IMR-90 (cell line): Measurements from ENCODE around the gene HMGB3. TPM values are rescaled to one million over a fixed set of nuclear protein-coding genes. Genes with fewer than 3 reads are reported as not detected.

Source experiments
- ATAC-seq: fragments of 200-7000 bp; cut with Tn5 transposase; 2 replicates; pipeline ENCODE4 v1.9.1; 2020; ENCODE audit warnings: low read depth, mild to moderate bottlenecking, moderate library complexity
- BruUV-seq: library from RNA; stranded (reverse); fragments of 400-500 nt; replicated peaks from 2 replicates; lab custom pipeline; 2021; lab: Mats Ljungman, UMichigan
- CTCF ChIA-PET: fragments of 300-600 bp; formaldehyde crosslinking; extraction: SDS; loops from one replicate; lab custom pipeline; 2021; ENCODE audit warnings: antibody characterized with exemption; lab: Yijun Ruan, JAX
- POLR2A ChIA-PET: fragments of 300-600 bp; sonication (Branson Sonifier 250); formaldehyde crosslinking; loops from one replicate; lab custom pipeline; 2022; ENCODE audit warnings: antibody characterized with exemption; ENCODE audit not compliant: unreplicated experiment; lab: Charles Lee
- DNase-seq: peaks from one replicate; pipeline ENCODE4 v3.0.0; 2013
- H2AFZ ChIP-seq: replicated peaks from 2 replicates; pipeline ENCODE3; 2013; ENCODE audit warnings: low read length, mild to moderate bottlenecking; ENCODE audit not compliant: poor library complexity
- H2AK5ac ChIP-seq: 2 replicates; pipeline ENCODE4 v1.6.1; 2013; ENCODE audit warnings: low read depth, low read length, inconsistent platforms
- H2AK9ac ChIP-seq: replicated peaks from 2 replicates; pipeline ENCODE3; 2013; ENCODE audit warnings: mild to moderate bottlenecking, low read depth, low read length, moderate library complexity; ENCODE audit not compliant: poor library complexity
- H2BK120ac ChIP-seq: 2 replicates; pipeline ENCODE4 v1.6.1; 2013; ENCODE audit warnings: low read depth, low read length, inconsistent platforms
- H2BK15ac ChIP-seq: 3 replicates; pipeline ENCODE4 v1.6.1; 2013; ENCODE audit warnings: low read depth, low read length, inconsistent platforms
- H2BK20ac ChIP-seq: 2 replicates; pipeline ENCODE4 v1.6.1; 2013; ENCODE audit warnings: low read depth, mild to moderate bottlenecking, inconsistent platforms, low read length, moderate library complexity
- H2BK5ac ChIP-seq: 2 replicates; pipeline ENCODE4 v1.6.1; 2013; ENCODE audit warnings: mild to moderate bottlenecking, low read depth, low read length, inconsistent platforms; ENCODE audit not compliant: poor library complexity, severe bottlenecking
- H3K14ac ChIP-seq: replicated peaks from 2 replicates; pipeline ENCODE4 v1.6.1; 2013; ENCODE audit warnings: low read depth, low read length, inconsistent platforms
- H3K18ac ChIP-seq: 2 replicates; pipeline ENCODE4 v1.6.1; 2013; ENCODE audit warnings: low read depth, low read length, control low read depth
- H3K23ac ChIP-seq: 2 replicates; pipeline ENCODE4 v1.6.1; 2013; ENCODE audit warnings: low read depth, low read length, inconsistent platforms
- H3K27ac ChIP-seq: 2 replicates; pipeline ENCODE4 v1.5.1; 2013; ENCODE audit warnings: mild to moderate bottlenecking, control low read depth, low read length; ENCODE audit not compliant: insufficient read depth
- H3K27me3 ChIP-seq: 2 replicates; pipeline ENCODE4 v1.6.1; 2013; ENCODE audit warnings: low read length; ENCODE audit not compliant: control insufficient read depth, insufficient read depth
- H3K36me3 ChIP-seq: 2 replicates; pipeline ENCODE4 v1.6.1; 2013; ENCODE audit warnings: low read length, mixed read lengths; ENCODE audit not compliant: control insufficient read depth, insufficient read depth
- H3K4ac ChIP-seq: 2 replicates; pipeline ENCODE4 v1.6.1; 2013; ENCODE audit warnings: low read depth, low read length, inconsistent platforms
- H3K4me1 ChIP-seq: 2 replicates; pipeline ENCODE4 v1.6.1; 2013; ENCODE audit warnings: low read length, mixed read lengths; ENCODE audit not compliant: control insufficient read depth, insufficient read depth
- H3K4me2 ChIP-seq: 2 replicates; pipeline ENCODE4 v1.6.1; 2013; ENCODE audit warnings: low read depth, mild to moderate bottlenecking, control low read depth, low read length, moderate library complexity
- H3K4me3 ChIP-seq: 2 replicates; pipeline ENCODE4 v1.5.1; 2013; ENCODE audit warnings: low read depth, mild to moderate bottlenecking, control low read depth, low read length, moderate library complexity; ENCODE audit not compliant: insufficient read depth
- H3K56ac ChIP-seq: 2 replicates; pipeline ENCODE4 v1.6.1; 2013; ENCODE audit warnings: low read length, inconsistent platforms; ENCODE audit not compliant: insufficient read depth; ENCODE audit errors: extremely low read depth
- H3K79me1 ChIP-seq, 2 experiments: 2 replicates each; pipeline ENCODE4 v1.6.1; 2013; ENCODE audit warnings: low read length in 2 of 2, inconsistent platforms in 1 of 2, low read depth in 1 of 2
- H3K9ac ChIP-seq: 2 replicates; pipeline ENCODE4 v1.6.1; 2013; ENCODE audit warnings: low read depth, low read length, control low read depth
- H3K9me1 ChIP-seq: 2 replicates; pipeline ENCODE4 v1.6.1; 2013; ENCODE audit warnings: low read length, inconsistent platforms; ENCODE audit not compliant: insufficient read depth
- H3K9me3 ChIP-seq: 2 replicates; pipeline ENCODE4 v1.6.1; 2013; ENCODE audit warnings: low read length; ENCODE audit not compliant: control insufficient read depth, insufficient read depth
- H4K20me1 ChIP-seq: 2 replicates; pipeline ENCODE4 v1.6.1; 2013; ENCODE audit warnings: low read length, inconsistent platforms; ENCODE audit not compliant: insufficient read depth
- H4K5ac ChIP-seq: 2 replicates; pipeline ENCODE4 v1.6.1; 2013; ENCODE audit warnings: mild to moderate bottlenecking, low read depth, low read length, control low read depth
- H4K8ac ChIP-seq, 2 experiments: 2 replicates each; pipeline ENCODE4 v1.6.1; 2013; ENCODE audit warnings: low read depth in 2 of 2, low read length in 2 of 2, control low read depth in 1 of 2, inconsistent platforms in 1 of 2
- H4K91ac ChIP-seq: 2 replicates; pipeline ENCODE4 v1.6.1; 2013; ENCODE audit warnings: low read depth, low read length, inconsistent platforms; ENCODE audit not compliant: insufficient read depth
- BHLHE40 ChIP-seq: fragments of 150-350 bp; IDR thresholded peaks from 2 replicates; pipeline ENCODE4 v1.6.1; 2016; ENCODE audit warnings: mild to moderate bottlenecking, low read depth, low read length
- CEBPB ChIP-seq: IDR thresholded peaks from 2 replicates; pipeline ENCODE4 v1.6.1; 2012; ENCODE audit warnings: low read depth, low read length, improper control_type of control experiment
- CHD1 ChIP-seq: IDR thresholded peaks from 2 replicates; pipeline ENCODE4 v1.6.1; 2012; ENCODE audit warnings: low read depth, low read length, improper control_type of control experiment
- ELK1 ChIP-seq: fragments of 150-350 bp; IDR thresholded peaks from 2 replicates; pipeline ENCODE4 v1.6.1; 2016; ENCODE audit warnings: low read depth, mild to moderate bottlenecking, low read length, moderate library complexity, borderline replicate concordance
- MAZ ChIP-seq: IDR thresholded peaks from 2 replicates; pipeline ENCODE4 v1.6.1; 2012; ENCODE audit warnings: low read depth, mild to moderate bottlenecking, low read length, improper control_type of control experiment, moderate library complexity, borderline replicate concordance
- MXI1 ChIP-seq: IDR thresholded peaks from 2 replicates; pipeline ENCODE4 v1.6.1; 2012; ENCODE audit warnings: low read depth, mild to moderate bottlenecking, low read length, moderate library complexity, borderline replicate concordance
- NFE2L2 ChIP-seq: fragments of 150-350 bp; IDR thresholded peaks from 2 replicates; pipeline ENCODE4 v1.6.1; 2016; ENCODE audit warnings: low read depth, mild to moderate bottlenecking, low read length
- POLR2A ChIP-seq: IDR thresholded peaks from 2 replicates; pipeline ENCODE4 v1.6.1; 2012; ENCODE audit warnings: mild to moderate bottlenecking, low read depth, low read length
- RCOR1 ChIP-seq: IDR thresholded peaks from 2 replicates; pipeline ENCODE4 v1.6.1; 2012; ENCODE audit warnings: mild to moderate bottlenecking, low read length, improper control_type of control experiment; ENCODE audit not compliant: insufficient replicate concordance
- RFX5 ChIP-seq: IDR thresholded peaks from 2 replicates; pipeline ENCODE4 v1.8.0; 2012; ENCODE audit warnings: low read depth, mild to moderate bottlenecking, low read length, moderate library complexity
- SMC3 ChIP-seq: fragments of 150-350 bp; IDR thresholded peaks from 2 replicates; pipeline ENCODE4 v1.6.1; 2016; ENCODE audit warnings: low read depth, mild to moderate bottlenecking, antibody characterized with exemption, low read length, moderate library complexity
- WGBS, 2 experiments: methylation state at CpG; one replicate each; pipeline versions ENCODE4 v1.1.5 to v1.1.7; 2013; ENCODE audit warnings: missing lambda C conversion rate in 2 of 2; ENCODE audit not compliant: insufficient read length in 1 of 2; ENCODE audit errors: extremely low coverage in 2 of 2; 5-methylcytosine and 5-hydroxymethylcytosine counted together
- dilution Hi-C: fragments of 300-500 bp; cut with HindIII; formaldehyde crosslinking; loops from one replicate; pipeline ENCODE4 v1.14.3; 2018; ENCODE audit warnings: low sequenced_read_pairs; ENCODE audit not compliant: unreplicated experiment
- in situ Hi-C: fragments of 300-500 bp; cut with MboI; formaldehyde crosslinking; loops from 3 replicates; pipeline ENCODE4 v1.14.3; 2019; ENCODE audit warnings: low sequenced_read_pairs, inconsistent platforms, mixed read lengths
- intact Hi-C: fragments of 100-400 bp; cut with micrococcal nuclease; formaldehyde crosslinking; loops from 2 replicates; pipeline ENCODE4 v1.10.0; 2022
- polyA plus RNA-seq, 3 experiments: library from polyadenylated mRNA; depleted of rRNA; stranded (reverse); fragments of >200 nt; gene quantifications; 2 replicates each; pipeline ENCODE4 v1.2.3, GENCODE V29; 2012; ENCODE audit warnings: low replicate concordance in 1 of 3
- total RNA-seq: library from RNA; depleted of rRNA; stranded (reverse); fragments of >200 nt; gene quantifications from 2 replicates; pipeline ENCODE4 v1.2.3, GENCODE V29; 2012
- TF ChIP-seq, protein P1 (sequence below): fragments of 150-350 bp; IDR thresholded peaks from 2 replicates; pipeline ENCODE4 v1.6.1; 2017; ENCODE audit warnings: mild to moderate bottlenecking, antibody characterized with exemption, low read length, low read depth

Gene HMGB3
- total and polyA plus RNA-seq, 2 of the 4 experiments (the other 2 are of a cell fraction), result 14.7 to 21.3 TPM

DNA sequence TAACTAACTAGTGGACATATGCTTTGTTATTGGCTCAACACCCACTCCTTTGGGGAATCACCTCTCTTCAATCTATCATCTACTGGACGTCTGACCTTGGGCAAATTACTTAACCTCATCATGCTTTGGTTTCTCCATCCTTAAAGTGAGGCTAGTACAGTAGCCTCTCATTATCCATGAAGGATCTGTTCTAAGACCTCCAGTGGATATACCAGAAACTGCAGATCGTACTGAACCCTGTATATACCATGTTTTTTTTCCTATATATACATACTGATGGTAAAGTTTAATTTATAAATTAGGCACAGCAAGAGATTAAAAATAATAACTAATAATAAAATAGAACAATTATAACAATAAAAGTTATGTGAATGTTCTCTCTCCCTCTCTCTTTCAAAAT, 56.2 kb downstream of the HMGB3 start:
- H4K91ac ChIP-seq, result no peak overlapping the region
- H3K9me3 ChIP-seq, result no peaks in the 10 kb centered on the region; the same call in 1 of the 2 replicates
- H3K36me3 ChIP-seq, result no peaks in the 10 kb centered on the region
- H2AK5ac ChIP-seq, result no peak overlapping the region
- H3K27me3 ChIP-seq, result no peaks in the 10 kb centered on the region
- H2BK15ac ChIP-seq, result no peak overlapping the region
- CTCF ChIA-PET, result interaction anchor here (0.6 kb wide), 1 partner anchor 181 kb away, joined by 3 read pairs; no protein-coding TSS in a partner anchor
- H2AFZ ChIP-seq, result no peak overlapping the region
- no peak overlapping the region for H2BK20ac ChIP-seq
- TF ChIP-seq MAZ, result no peak
- TF ChIP-seq, protein P1, sequence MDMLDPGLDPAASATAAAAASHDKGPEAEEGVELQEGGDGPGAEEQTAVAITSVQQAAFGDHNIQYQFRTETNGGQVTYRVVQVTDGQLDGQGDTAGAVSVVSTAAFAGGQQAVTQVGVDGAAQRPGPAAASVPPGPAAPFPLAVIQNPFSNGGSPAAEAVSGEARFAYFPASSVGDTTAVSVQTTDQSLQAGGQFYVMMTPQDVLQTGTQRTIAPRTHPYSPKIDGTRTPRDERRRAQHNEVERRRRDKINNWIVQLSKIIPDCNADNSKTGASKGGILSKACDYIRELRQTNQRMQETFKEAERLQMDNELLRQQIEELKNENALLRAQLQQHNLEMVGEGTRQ, result no peak
- no peak for TF ChIP-seq POLR2A
- no peak for TF ChIP-seq RFX5
- TF ChIP-seq SMC3, result no peak
- TF ChIP-seq CEBPB, result no peak
- TF ChIP-seq MXI1, result no peak
- TF ChIP-seq NFE2L2, result no peak
- TF ChIP-seq RCOR1, result no peak
- TF ChIP-seq BHLHE40, result no peak
- TF ChIP-seq ELK1, result no peak
- no peak for TF ChIP-seq CHD1
- dilution Hi-C loops (no loop called here), in situ Hi-C loops (no loop called here), intact Hi-C loops (no loop called here)
- WGBS, 2 experiments, result 17% methylated on average over 1 of the region's 2 CpGs; no CpG with 5 or more reads in 1 of the 2 experiments
- no peak overlapping the region for H3K23ac ChIP-seq
- no peaks in the 10 kb centered on the region for H3K79me1 ChIP-seq
- H3K4me2 ChIP-seq, result no peak overlapping the region
- H3K56ac ChIP-seq, result no peak overlapping the region
- no peaks in the 10 kb centered on the region for H3K4me1 ChIP-seq
- no peak overlapping the region for H4K8ac ChIP-seq
- DNase-seq, result no peak
- no peak overlapping the region for H4K5ac ChIP-seq
- no peak overlapping the region for H3K14ac ChIP-seq
- H4K20me1 ChIP-seq, result no peaks in the 10 kb centered on the region
- H3K9ac ChIP-seq, result no peak overlapping the region
- POLR2A ChIA-PET, result no interaction called here
- no peak overlapping the region for H3K4ac ChIP-seq
- H2BK120ac ChIP-seq, result no peak overlapping the region
- H3K27ac ChIP-seq, result no peak overlapping the region
- H3K18ac ChIP-seq, result no peak overlapping the region
- no peak overlapping the region for H2AK9ac ChIP-seq
- no TSS peak for BruUV-seq
- H2BK5ac ChIP-seq, result no peak overlapping the region
- H3K9me1 ChIP-seq, result no peaks in the 10 kb centered on the region
- no peak for ATAC-seq
- no peak overlapping the region for H3K4me3 ChIP-seq
